Esophagus muscularis mucosa (tissue), 4 donors: ENCODE results near the gene PRR18.

Experiments
- EP300 ChIP-seq: sonication (generic); formaldehyde crosslinking; IDR thresholded peaks from one replicate; pipeline ENCODE4 v1.6.1; 2017; ENCODE audit warnings: antibody characterized with exemption
- POLR2A ChIP-seq: fragments of 450-650 bp; IDR thresholded peaks from one replicate; pipeline ENCODE4 v1.6.1; 2017; ENCODE audit warnings: antibody characterized with exemption, moderate library complexity, mild to moderate bottlenecking, low read depth
- POLR2AphosphoS5 ChIP-seq, 2 donors: sonication (generic); formaldehyde crosslinking; IDR thresholded peaks; one replicate each; pipeline ENCODE4 v1.6.1; 2017; ENCODE audit warnings: antibody characterized with exemption in 2 of 2
- TF ChIP-seq, protein P1 (sequence below), 3 experiments: fragments of 200-600 bp in 2 of 3; fragments of 450-650 bp in 1 of 3; sonication (generic) in 2 of 3; IDR thresholded peaks; one replicate each; pipeline ENCODE4 v1.5.1; 2017 to 2019; ENCODE audit warnings: antibody characterized with exemption in 3 of 3, mild to moderate bottlenecking in 2 of 3, moderate library complexity in 1 of 3

DNA sequence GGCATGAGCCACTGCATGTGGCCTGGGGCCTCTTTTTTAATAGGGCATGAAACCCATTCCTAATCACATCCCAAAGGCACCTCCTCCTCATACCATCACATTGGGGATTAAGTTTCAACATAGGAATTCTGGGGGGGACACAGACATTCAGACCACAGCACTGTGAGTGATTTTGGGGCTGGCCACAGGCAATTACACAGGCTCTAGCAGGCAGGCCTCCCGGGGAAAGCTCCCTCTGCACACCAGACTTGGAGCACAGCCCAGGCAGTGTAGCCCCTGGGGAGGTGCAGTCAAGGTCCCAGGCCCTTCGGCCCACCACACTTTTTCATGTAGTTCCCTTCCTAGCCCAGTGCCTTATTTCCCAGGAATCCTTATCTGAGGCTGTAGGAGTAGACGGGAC, 28.7 kb upstream of the PRR18 start:
- TF ChIP-seq, protein P1, sequence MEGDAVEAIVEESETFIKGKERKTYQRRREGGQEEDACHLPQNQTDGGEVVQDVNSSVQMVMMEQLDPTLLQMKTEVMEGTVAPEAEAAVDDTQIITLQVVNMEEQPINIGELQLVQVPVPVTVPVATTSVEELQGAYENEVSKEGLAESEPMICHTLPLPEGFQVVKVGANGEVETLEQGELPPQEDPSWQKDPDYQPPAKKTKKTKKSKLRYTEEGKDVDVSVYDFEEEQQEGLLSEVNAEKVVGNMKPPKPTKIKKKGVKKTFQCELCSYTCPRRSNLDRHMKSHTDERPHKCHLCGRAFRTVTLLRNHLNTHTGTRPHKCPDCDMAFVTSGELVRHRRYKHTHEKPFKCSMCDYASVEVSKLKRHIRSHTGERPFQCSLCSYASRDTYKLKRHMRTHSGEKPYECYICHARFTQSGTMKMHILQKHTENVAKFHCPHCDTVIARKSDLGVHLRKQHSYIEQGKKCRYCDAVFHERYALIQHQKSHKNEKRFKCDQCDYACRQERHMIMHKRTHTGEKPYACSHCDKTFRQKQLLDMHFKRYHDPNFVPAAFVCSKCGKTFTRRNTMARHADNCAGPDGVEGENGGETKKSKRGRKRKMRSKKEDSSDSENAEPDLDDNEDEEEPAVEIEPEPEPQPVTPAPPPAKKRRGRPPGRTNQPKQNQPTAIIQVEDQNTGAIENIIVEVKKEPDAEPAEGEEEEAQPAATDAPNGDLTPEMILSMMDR (IDR thresholded peaks at IDR 0.05): no peak
- TF ChIP-seq EP300 (no peak), POLR2A (no peak), POLR2AphosphoS5 (IDR thresholded peaks at IDR 0.05) (no peak)
